ENCODE results near the gene AQP5.

The AQP5 gene

GRCh38 chr12:49960474-49961110 is 1.1 kb upstream of the AQP5 start:
- DNase-seq (ENCODE audit: low spot score in 2 of 2), result no peak
- peak overlapping the region; percentile 56 for H3K4me3 Mint-ChIP-seq
- H3K27ac Mint-ChIP-seq, result no peak overlapping the region
- H3K4me1 Mint-ChIP-seq, result peaks cover 8% of the 10 kb centered on the region
- H3K9me3 Mint-ChIP-seq, result no peaks in the 10 kb centered on the region
- no peak for ATAC-seq (ENCODE audit: low read depth)
- H3K36me3 Mint-ChIP-seq, result no peaks in the 10 kb centered on the region
- H3K27me3 Mint-ChIP-seq, result peaks cover 31% of the 10 kb centered on the region

DNA sequence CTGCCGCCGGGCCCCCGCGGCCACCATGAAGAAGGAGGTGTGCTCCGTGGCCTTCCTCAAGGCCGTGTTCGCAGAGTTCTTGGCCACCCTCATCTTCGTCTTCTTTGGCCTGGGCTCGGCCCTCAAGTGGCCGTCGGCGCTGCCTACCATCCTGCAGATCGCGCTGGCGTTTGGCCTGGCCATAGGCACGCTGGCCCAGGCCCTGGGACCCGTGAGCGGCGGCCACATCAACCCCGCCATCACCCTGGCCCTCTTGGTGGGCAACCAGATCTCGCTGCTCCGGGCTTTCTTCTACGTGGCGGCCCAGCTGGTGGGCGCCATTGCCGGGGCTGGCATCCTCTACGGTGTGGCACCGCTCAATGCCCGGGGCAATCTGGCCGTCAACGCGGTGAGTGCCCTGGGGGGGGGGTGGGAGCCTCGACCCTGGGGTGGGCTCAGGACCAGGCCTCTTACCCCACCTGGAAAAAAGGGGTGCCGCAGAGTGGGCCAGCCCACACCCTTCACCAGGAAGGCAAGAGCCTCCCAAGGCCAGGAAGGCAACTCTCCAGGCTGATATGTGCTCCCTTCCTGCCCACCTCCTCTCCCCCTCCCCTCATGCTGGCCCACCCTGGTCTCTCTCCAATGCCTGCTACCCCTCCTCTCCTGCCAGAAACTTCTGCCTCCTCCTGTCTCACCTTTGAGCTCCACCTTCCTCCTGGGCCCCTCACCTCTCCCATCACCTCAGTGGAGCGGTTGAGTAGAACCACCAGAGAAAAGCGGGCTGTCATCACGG is 507 bp downstream of the AQP5 start:
- no peak for ATAC-seq (ENCODE audit: low read depth)
- Mint-ChIP-seq H3K4me1 (peaks cover 11% of the 10 kb centered on the region), H3K36me3 (no peaks in the 10 kb centered on the region), H3K4me3 (peak overlapping the region; percentile 28), H3K9me3 (no peaks in the 10 kb centered on the region), H3K27me3 (peaks cover 32% of the 10 kb centered on the region), H3K27ac (no peak overlapping the region)
- DNase-seq (ENCODE audit: low spot score in 2 of 2), result no peak

GRCh38 chr12:49962861-49963765 is 1.4 kb downstream of the AQP5 start:
- Mint-ChIP-seq H3K27me3 (peaks cover 29% of the 10 kb centered on the region), H3K36me3 (no peaks in the 10 kb centered on the region), H3K4me3 (peak overlapping the region; percentile 28), H3K27ac (no peak overlapping the region), H3K4me1 (peaks cover 12% of the 10 kb centered on the region), H3K9me3 (no peaks in the 10 kb centered on the region)
- ATAC-seq (ENCODE audit: low read depth) (no peak), DNase-seq (ENCODE audit: low spot score in 2 of 2) (no peak)

- Mint-ChIP-seq H3K36me3 (no peaks in the 10 kb centered on the region), H3K27ac (no peak overlapping the region), H3K4me3 (no peak overlapping the region), H3K27me3 (peaks cover 29% of the 10 kb centered on the region), H3K4me1 (peaks cover 12% of the 10 kb centered on the region), H3K9me3 (no peaks in the 10 kb centered on the region)
- DNase-seq (ENCODE audit: low spot score in 2 of 2) (no peak), ATAC-seq (ENCODE audit: low read depth) (no peak)
These were observed 2.5 kb downstream of the AQP5 start for GRCh38 chr12:49963976-49964815.

DNA sequence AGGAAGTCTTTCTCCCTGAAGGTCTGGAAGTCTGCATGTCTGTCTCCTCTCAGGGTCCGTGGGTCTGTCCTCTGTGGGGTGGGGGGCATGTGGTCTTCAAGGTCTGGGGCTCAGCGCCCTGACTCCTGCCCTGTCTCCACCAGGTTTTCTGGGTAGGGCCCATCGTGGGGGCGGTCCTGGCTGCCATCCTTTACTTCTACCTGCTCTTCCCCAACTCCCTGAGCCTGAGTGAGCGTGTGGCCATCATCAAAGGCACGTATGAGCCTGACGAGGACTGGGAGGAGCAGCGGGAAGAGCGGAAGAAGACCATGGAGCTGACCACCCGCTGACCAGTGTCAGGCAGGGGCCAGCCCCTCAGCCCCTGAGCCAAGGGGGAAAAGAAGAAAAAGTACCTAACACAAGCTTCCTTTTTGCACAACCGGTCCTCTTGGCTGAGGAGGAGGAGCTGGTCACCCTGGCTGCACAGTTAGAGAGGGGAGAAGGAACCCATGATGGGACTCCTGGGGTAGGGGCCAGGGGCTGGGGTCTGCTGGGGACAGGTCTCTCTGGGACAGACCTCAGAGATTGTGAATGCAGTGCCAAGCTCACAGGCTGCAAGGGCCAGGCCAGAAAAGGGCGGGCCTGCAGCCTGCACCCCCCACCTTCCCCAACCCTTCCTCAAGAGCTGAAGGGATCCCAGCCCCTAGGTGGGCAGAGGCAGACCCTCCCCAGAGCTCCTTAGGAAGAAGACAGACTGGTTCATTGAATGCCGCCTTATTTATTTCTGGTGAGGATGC is 3.4 kb downstream of the AQP5 start:
- DNase-seq (ENCODE audit: low spot score in 2 of 2) (no peak), ATAC-seq (ENCODE audit: low read depth) (no peak)
- Mint-ChIP-seq H3K4me1 (peaks cover 12% of the 10 kb centered on the region), H3K27me3 (peaks cover 26% of the 10 kb centered on the region), H3K27ac (no peak overlapping the region), H3K36me3 (no peaks in the 10 kb centered on the region), H3K9me3 (no peaks in the 10 kb centered on the region), H3K4me3 (no peak overlapping the region)

DNA sequence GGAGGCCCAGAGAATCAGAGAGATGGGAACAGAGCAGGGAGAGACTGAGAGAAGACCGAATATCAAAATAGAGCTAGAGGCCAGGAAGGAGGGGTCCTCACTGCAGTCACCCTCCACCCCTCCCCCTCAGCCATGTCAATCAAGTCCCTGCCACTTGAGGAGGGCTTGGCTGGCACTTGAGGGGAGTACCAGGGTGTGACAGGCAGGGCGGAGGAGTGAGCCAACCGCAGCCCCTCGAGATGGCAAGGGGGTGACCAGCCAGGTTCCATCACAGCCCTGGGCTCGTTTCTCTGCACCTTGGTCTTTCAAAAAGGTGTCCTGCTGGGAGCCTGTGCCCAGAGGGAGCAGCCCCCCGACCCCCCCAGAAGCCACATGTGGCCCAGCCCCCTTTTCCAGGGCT is 4.2 kb downstream of the AQP5 start:
- DNase-seq (ENCODE audit: low spot score in 2 of 2) (no peak), ATAC-seq (ENCODE audit: low read depth) (no peak)
- no peaks in the 10 kb centered on the region for H3K9me3 Mint-ChIP-seq
- H3K4me3 Mint-ChIP-seq, result no peak overlapping the region
- H3K27me3 Mint-ChIP-seq, result peaks cover 19% of the 10 kb centered on the region
- no peaks in the 10 kb centered on the region for H3K36me3 Mint-ChIP-seq
- peaks cover 6% of the 10 kb centered on the region for H3K4me1 Mint-ChIP-seq
- no peak overlapping the region for H3K27ac Mint-ChIP-seq

DNA sequence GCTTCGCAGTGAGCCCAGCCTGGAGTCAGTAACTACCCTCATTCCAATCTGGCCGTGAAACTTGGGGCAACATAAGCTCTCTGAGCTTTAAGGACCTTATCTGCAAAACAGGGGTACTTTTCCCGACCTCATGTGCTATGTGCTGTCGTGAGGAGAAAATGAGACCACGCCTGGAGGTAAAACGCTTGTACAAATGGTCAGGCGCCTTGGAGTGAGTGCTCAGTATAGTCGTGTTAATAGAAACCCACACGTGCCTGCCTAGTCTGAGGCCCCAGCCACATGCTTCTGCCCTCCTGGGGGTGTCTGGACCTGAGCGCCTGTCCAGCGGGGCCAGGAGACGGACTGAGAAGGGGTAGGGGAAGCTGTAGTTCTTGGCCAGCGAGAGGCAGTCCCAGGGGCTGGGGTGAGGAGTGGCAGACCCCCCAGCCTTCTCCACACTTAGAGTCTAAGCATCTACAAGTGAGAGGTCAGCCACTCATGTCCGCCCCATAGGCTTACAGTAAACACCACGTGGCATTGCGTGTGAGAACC is 4.9 kb downstream of the AQP5 start:
- Mint-ChIP-seq H3K4me1 (peaks cover 6% of the 10 kb centered on the region), H3K9me3 (no peaks in the 10 kb centered on the region), H3K36me3 (no peaks in the 10 kb centered on the region), H3K4me3 (peak overlapping the region; percentile 27), H3K27ac (no peak overlapping the region), H3K27me3 (peaks cover 19% of the 10 kb centered on the region)
- no peak for ATAC-seq (ENCODE audit: low read depth)
- no peak for DNase-seq (ENCODE audit: low spot score in 2 of 2)

- no peak overlapping the region for H3K27ac Mint-ChIP-seq
- no peaks in the 10 kb centered on the region for H3K36me3 Mint-ChIP-seq
- peak overlapping the region; percentile 79 for H3K4me3 Mint-ChIP-seq
- DNase-seq (ENCODE audit: low spot score in 2 of 2) (peak; percentile 92 to 96), ATAC-seq (ENCODE audit: low read depth) (peak; percentile 85)
- peaks cover 6% of the 10 kb centered on the region for H3K4me1 Mint-ChIP-seq
- no peaks in the 10 kb centered on the region for H3K9me3 Mint-ChIP-seq
- peaks cover 19% of the 10 kb centered on the region for H3K27me3 Mint-ChIP-seq
These were observed 5.5 kb downstream of the AQP5 start for GRCh38 chr12:49967042-49967776.

- DNase-seq (ENCODE audit: low spot score in 2 of 2) (no peak), ATAC-seq (ENCODE audit: low read depth) (peak; percentile 12)
- Mint-ChIP-seq H3K4me3 (peak overlapping the region; percentile 4), H3K4me1 (peaks cover 4% of the 10 kb centered on the region), H3K36me3 (no peaks in the 10 kb centered on the region), H3K9me3 (no peaks in the 10 kb centered on the region), H3K27ac (no peak overlapping the region), H3K27me3 (peaks cover 15% of the 10 kb centered on the region)
These were observed 6.1 kb downstream of the AQP5 start for GRCh38 chr12:49967777-49968250.

GRCh38 chr12:49968471-49968870 is 6.8 kb downstream of the AQP5 start:
- Mint-ChIP-seq H3K4me3 (no peak overlapping the region), H3K36me3 (no peaks in the 10 kb centered on the region), H3K27ac (no peak overlapping the region), H3K9me3 (no peaks in the 10 kb centered on the region), H3K27me3 (peaks cover 13% of the 10 kb centered on the region), H3K4me1 (peaks cover 4% of the 10 kb centered on the region)
- DNase-seq (ENCODE audit: low spot score in 2 of 2), result no peak
- ATAC-seq (ENCODE audit: low read depth), result no peak

GRCh38 chr12:49969027-49969426 is 7.4 kb downstream of the AQP5 start:
- Mint-ChIP-seq H3K27ac (no peak overlapping the region), H3K9me3 (no peaks in the 10 kb centered on the region), H3K4me1 (peaks cover 4% of the 10 kb centered on the region), H3K36me3 (no peaks in the 10 kb centered on the region), H3K4me3 (no peak overlapping the region), H3K27me3 (peaks cover 13% of the 10 kb centered on the region)
- DNase-seq (ENCODE audit: low spot score in 2 of 2) (no peak), ATAC-seq (ENCODE audit: low read depth) (no peak)
